OCI-LY3 (cell line): Measurements from ENCODE around the gene RGS6.

Experiments used
- H2AFZ ChIP-seq: fragments of 200-600, 300-600 bp; shearing (Covaris generic); 2 replicates; pipeline ENCODE4 v1.6.0; 2014; ENCODE audit warnings: antibody characterized with exemption, low read depth, low read length
- H3K27ac ChIP-seq: fragments of 200-600, 300-600 bp; sonication (generic); 2 replicates; pipeline ENCODE4 v1.5.1; 2014; ENCODE audit warnings: mild to moderate bottlenecking, low read length, moderate library complexity, mixed read lengths
- H3K27me3 ChIP-seq: fragments of 200-600, 300-600 bp; sonication (generic); 2 replicates; pipeline ENCODE4 v1.6.1; 2014; ENCODE audit warnings: low read depth, low read length, mixed read lengths
- H3K36me3 ChIP-seq: fragments of 200-600, 300-600 bp; sonication (generic); replicated peaks from 2 replicates; pipeline ENCODE3; 2014; ENCODE audit warnings: low read depth, low read length, mixed read lengths
- H3K4me1 ChIP-seq: fragments of 300-600, 200-600 bp; sonication (generic); 2 replicates; pipeline ENCODE4 v1.6.1; 2014; ENCODE audit warnings: low read length, mixed read lengths
- H3K4me2 ChIP-seq: fragments of 200-600, 300-600 bp; sonication (generic); 2 replicates; pipeline ENCODE4 v1.6.1; 2014; ENCODE audit warnings: low read length, mixed read lengths
- H3K4me3 ChIP-seq: fragments of 300-600, 200-600 bp; sonication (generic); 2 replicates; pipeline ENCODE4 v1.5.1; 2014; ENCODE audit warnings: antibody characterized with exemption, mild to moderate bottlenecking, low read length, moderate library complexity
- H3K79me2 ChIP-seq: fragments of 300-600, 200-600 bp; shearing (Covaris generic); 2 replicates; pipeline ENCODE4 v1.6.1; 2014; ENCODE audit warnings: mild to moderate bottlenecking, low read length, mixed read lengths
- H3K9ac ChIP-seq: fragments of 300-600, 200-600 bp; shearing (Covaris generic); 2 replicates; pipeline ENCODE4 v1.6.0; 2014; ENCODE audit warnings: mild to moderate bottlenecking, low read length, moderate library complexity
- H3K9me3 ChIP-seq: fragments of 200-600, 300-600 bp; shearing (Covaris generic); 2 replicates; pipeline ENCODE4 v1.6.1; 2014; ENCODE audit warnings: low read length, mixed read lengths; ENCODE audit not compliant: insufficient read depth
- H4K20me1 ChIP-seq: fragments of 200-600, 300-600 bp; sonication (generic); 2 replicates; pipeline ENCODE4 v1.6.1; 2016; ENCODE audit warnings: low read length, mixed read lengths; ENCODE audit not compliant: insufficient read depth
- EZH2phosphoT487 ChIP-seq: fragments of 200-600 bp; shearing (Covaris generic); IDR thresholded peaks from 2 replicates; pipeline ENCODE4 v1.6.1; 2018; ENCODE audit warnings: antibody characterized with exemption, mixed run types, low read depth
- TF ChIP-seq, protein P1 (sequence below): fragments of 200-600, 300-600 bp; sonication (generic); IDR thresholded peaks from 2 replicates; pipeline ENCODE4 v1.5.1; 2014; ENCODE audit warnings: antibody characterized with exemption, low read length, low read depth

Gene RGS6

GRCh38 chr14:72401632-72402376, 469.6 kb downstream of the RGS6 start:
- no peak overlapping the region for H3K27ac ChIP-seq
- no peak overlapping the region for H3K4me3 ChIP-seq
- no peak overlapping the region for H2AFZ ChIP-seq
- H3K36me3 ChIP-seq = no peaks in the 10 kb centered on the region
- H3K9me3 ChIP-seq = no peaks in the 10 kb centered on the region
- no peak overlapping the region for H3K9ac ChIP-seq
- H3K4me1 ChIP-seq = no peaks in the 10 kb centered on the region
- no peak overlapping the region for H3K4me2 ChIP-seq
- H3K27me3 ChIP-seq = peaks cover 15% of the 10 kb centered on the region
- H4K20me1 ChIP-seq = no peaks in the 10 kb centered on the region
- TF ChIP-seq, protein P1, sequence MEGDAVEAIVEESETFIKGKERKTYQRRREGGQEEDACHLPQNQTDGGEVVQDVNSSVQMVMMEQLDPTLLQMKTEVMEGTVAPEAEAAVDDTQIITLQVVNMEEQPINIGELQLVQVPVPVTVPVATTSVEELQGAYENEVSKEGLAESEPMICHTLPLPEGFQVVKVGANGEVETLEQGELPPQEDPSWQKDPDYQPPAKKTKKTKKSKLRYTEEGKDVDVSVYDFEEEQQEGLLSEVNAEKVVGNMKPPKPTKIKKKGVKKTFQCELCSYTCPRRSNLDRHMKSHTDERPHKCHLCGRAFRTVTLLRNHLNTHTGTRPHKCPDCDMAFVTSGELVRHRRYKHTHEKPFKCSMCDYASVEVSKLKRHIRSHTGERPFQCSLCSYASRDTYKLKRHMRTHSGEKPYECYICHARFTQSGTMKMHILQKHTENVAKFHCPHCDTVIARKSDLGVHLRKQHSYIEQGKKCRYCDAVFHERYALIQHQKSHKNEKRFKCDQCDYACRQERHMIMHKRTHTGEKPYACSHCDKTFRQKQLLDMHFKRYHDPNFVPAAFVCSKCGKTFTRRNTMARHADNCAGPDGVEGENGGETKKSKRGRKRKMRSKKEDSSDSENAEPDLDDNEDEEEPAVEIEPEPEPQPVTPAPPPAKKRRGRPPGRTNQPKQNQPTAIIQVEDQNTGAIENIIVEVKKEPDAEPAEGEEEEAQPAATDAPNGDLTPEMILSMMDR = no peak
- no peak for TF ChIP-seq EZH2phosphoT487
- no peaks in the 10 kb centered on the region for H3K79me2 ChIP-seq

- no peak overlapping the region for H3K4me2 ChIP-seq
- no peak overlapping the region for H3K9ac ChIP-seq
- no peak overlapping the region for H3K4me3 ChIP-seq
- H4K20me1 ChIP-seq = no peaks in the 10 kb centered on the region
- no peak overlapping the region for H2AFZ ChIP-seq
- no peaks in the 10 kb centered on the region for H3K9me3 ChIP-seq
- no peaks in the 10 kb centered on the region for H3K4me1 ChIP-seq
- no peak overlapping the region for H3K27ac ChIP-seq
- peaks cover 15% of the 10 kb centered on the region for H3K27me3 ChIP-seq
- TF ChIP-seq, protein P1 = no peak
- no peak for TF ChIP-seq EZH2phosphoT487
- H3K79me2 ChIP-seq = no peaks in the 10 kb centered on the region
- no peaks in the 10 kb centered on the region for H3K36me3 ChIP-seq
These were observed 470.1 kb downstream of the RGS6 start for GRCh38 chr14:72402377-72402772.

DNA sequence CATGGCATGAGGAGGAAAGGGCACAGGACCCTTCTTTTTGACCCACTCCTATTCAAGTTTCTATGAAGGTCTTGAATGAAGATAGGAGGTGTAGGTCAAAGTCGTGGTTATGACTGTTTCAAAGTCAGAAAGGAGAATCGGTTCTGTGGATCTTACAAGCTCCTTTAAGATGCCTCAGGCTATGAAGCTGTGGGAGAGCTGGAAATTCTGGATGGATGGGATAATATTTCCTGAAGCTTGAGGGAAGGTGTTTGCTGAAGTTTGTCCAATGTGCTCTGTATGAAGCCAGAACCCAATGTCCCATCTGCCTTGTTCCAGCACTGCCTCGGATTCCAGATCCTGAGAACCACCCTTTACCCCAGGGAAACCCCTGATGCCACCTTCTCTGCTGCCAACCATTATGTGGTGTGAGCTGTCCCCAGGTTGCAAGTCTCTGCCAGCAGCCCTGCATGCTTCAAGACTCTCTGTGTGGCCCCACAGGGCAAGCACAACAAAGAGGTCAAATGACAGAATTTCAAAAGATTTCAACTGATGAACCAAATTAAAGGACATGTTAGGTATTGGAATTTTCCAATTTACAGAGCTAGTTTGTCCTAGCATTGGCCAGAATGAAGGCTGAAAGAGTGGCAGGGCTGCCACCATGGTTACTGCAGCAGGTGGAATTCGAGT, 472.0 kb downstream of the RGS6 start:
- peaks cover 15% of the 10 kb centered on the region for H3K27me3 ChIP-seq
- H4K20me1 ChIP-seq = no peaks in the 10 kb centered on the region
- no peaks in the 10 kb centered on the region for H3K79me2 ChIP-seq
- H3K4me2 ChIP-seq = no peak overlapping the region
- no peak overlapping the region for H3K27ac ChIP-seq
- H2AFZ ChIP-seq = no peak overlapping the region
- H3K4me1 ChIP-seq = no peaks in the 10 kb centered on the region
- H3K9ac ChIP-seq = no peak overlapping the region
- H3K9me3 ChIP-seq = no peaks in the 10 kb centered on the region
- H3K36me3 ChIP-seq = no peaks in the 10 kb centered on the region
- no peak for TF ChIP-seq EZH2phosphoT487
- TF ChIP-seq, protein P1 = no peak
- no peak overlapping the region for H3K4me3 ChIP-seq

GRCh38 chr14:72404998-72405397, 472.8 kb downstream of the RGS6 start:
- no peaks in the 10 kb centered on the region for H3K36me3 ChIP-seq
- H3K4me1 ChIP-seq = no peaks in the 10 kb centered on the region
- TF ChIP-seq, protein P1 = no peak
- no peak for TF ChIP-seq EZH2phosphoT487
- no peak overlapping the region for H2AFZ ChIP-seq
- peaks cover 15% of the 10 kb centered on the region for H3K27me3 ChIP-seq
- no peak overlapping the region for H3K9ac ChIP-seq
- H3K9me3 ChIP-seq = no peaks in the 10 kb centered on the region
- H4K20me1 ChIP-seq = no peaks in the 10 kb centered on the region
- H3K4me2 ChIP-seq = no peak overlapping the region
- H3K4me3 ChIP-seq = no peak overlapping the region
- no peak overlapping the region for H3K27ac ChIP-seq
- H3K79me2 ChIP-seq = no peaks in the 10 kb centered on the region
